Prostate gland (tissue), 2 donors: ENCODE results near the gene OR10H4.
"Not testable (repeated sequence)": the region's sequence is repeated elsewhere in the genome, so short reads cannot be mapped to it uniquely, and the experiment has no call there.

Experiments
- CTCF ChIP-seq, 4 experiments: fragments of 200-600 bp in 2 of 4; fragments of 450-650 bp in 2 of 4; sonication (generic) in 2 of 4; IDR thresholded peaks; 1 replicate in 3 of 4; 2 replicates in 1 of 4; pipeline ENCODE4 v1.5.1; 2016 to 2019; ENCODE audit warnings: antibody characterized with exemption in 4 of 4, mild to moderate bottlenecking in 2 of 4, moderate library complexity in 2 of 4
- POLR2A ChIP-seq: fragments of 450-650 bp; IDR thresholded peaks from one replicate; pipeline ENCODE4 v1.6.1; 2016; ENCODE audit warnings: antibody characterized with exemption, mild to moderate bottlenecking
- POLR2AphosphoS5 ChIP-seq: sonication (generic); formaldehyde crosslinking; IDR thresholded peaks from one replicate; pipeline ENCODE4 v1.6.1; 2017; ENCODE audit warnings: antibody characterized with exemption

- not testable (repeated sequence) for TF ChIP-seq POLR2A; CTCF (IDR thresholded peaks at IDR 0.05); POLR2AphosphoS5
These were observed 15.0 kb upstream of the OR10H4 start for GRCh38 chr19:15933761-15934331.
